ENCODE data around the gene NRDC. TPM values are rescaled to one million over a fixed set of nuclear protein-coding genes. Genes with fewer than 3 reads are reported as not detected.
A peak's percentile ranks its signal among the peaks of the same experiment; 100 is the strongest.

NRDC gene
- polyA plus RNA-seq, 3 donors: 66.8 to 92.0 (median 74.3) TPM

GRCh38 chr1:51789342-51789741, 89.2 kb downstream of the NRDC start:
- Histone ChIP-seq H3K36me3 (replicated peaks in 1 of 2; ENCODE audit: control insufficient read depth in 1 of 2, insufficient read depth in 2 of 2, low read length in 2 of 2) (peaks cover 99 to 100% of the 10 kb centered on the region in 2 donors), H3K9ac (ENCODE audit: insufficient read depth, low read length, poor library complexity, severe bottlenecking) (no peak overlapping the region), H3K4me3 (replicated peaks in 1 of 3; ENCODE audit: low read depth in 2 of 3, low read length in 3 of 3) (no peak overlapping the region), H3K9me3 (replicated peaks in 1 of 2; ENCODE audit: control insufficient read depth in 1 of 2, insufficient read depth in 1 of 2, low read length in 2 of 2) (no peaks in the 10 kb centered on the region), H2AFZ (ENCODE audit: insufficient read depth, low read depth, low read length, poor library complexity, severe bottlenecking) (no peak overlapping the region), H3K27me3 (ENCODE audit: control insufficient read depth in 2 of 2, insufficient read depth in 2 of 2, low read length in 2 of 2) (no peaks in the 10 kb centered on the region), H3K79me2 (ENCODE audit: insufficient read depth, low read length) (no peaks in the 10 kb centered on the region), H3K27ac (ENCODE audit: low read depth in 1 of 2, low read length in 2 of 2) (peak overlapping the region in 1 of 2 donors; percentile 6), H4K20me1 (ENCODE audit: insufficient read depth, low read length) (peaks cover 14% of the 10 kb centered on the region), H3K4me2 (replicated peaks; ENCODE audit: extremely low read depth, low read length, poor library complexity, severe bottlenecking) (no peak overlapping the region), H3K4me1 (ENCODE audit: control insufficient read depth in 1 of 2, insufficient read depth in 2 of 2, low read length in 2 of 2) (no peaks in the 10 kb centered on the region)
- intact Hi-C loops (cut with micrococcal nuclease): no loop called here
- Mint-ChIP-seq H3K36me3 (peaks cover 96 to 99% of the 10 kb centered on the region in 2 donors), H3K4me3 (no peak overlapping the region), H3K4me1 (no peaks in the 10 kb centered on the region), H3K27me3 (ENCODE audit: low read depth in 3 of 3) (peaks cover 0 to 2% (median 0%) of the 10 kb centered on the region in 3 donors), H3K27ac (peak overlapping the region in 1 of 7 donors; percentile 54), H3K9me3 (no peaks in the 10 kb centered on the region)
- no CpG with 5 or more reads among the region's 1 CpG for WGBS (ENCODE audit: insufficient coverage)
- DNase-seq: no peak
- no peak for TF ChIP-seq CTCF (IDR thresholded peaks at IDR 0.05)

GRCh38 chr1:51788938-51789337, 89.6 kb downstream of the NRDC start:
- no peak for DNase-seq
- Histone ChIP-seq H3K4me2 (replicated peaks; ENCODE audit: extremely low read depth, low read length, poor library complexity, severe bottlenecking) (no peak overlapping the region), H4K20me1 (ENCODE audit: insufficient read depth, low read length) (peaks cover 14% of the 10 kb centered on the region), H3K4me3 (replicated peaks in 1 of 3; ENCODE audit: low read depth in 2 of 3, low read length in 3 of 3) (no peak overlapping the region), H3K4me1 (ENCODE audit: control insufficient read depth in 1 of 2, insufficient read depth in 2 of 2, low read length in 2 of 2) (no peaks in the 10 kb centered on the region), H3K27ac (ENCODE audit: low read depth in 1 of 2, low read length in 2 of 2) (no peak overlapping the region), H3K9me3 (replicated peaks in 1 of 2; ENCODE audit: control insufficient read depth in 1 of 2, insufficient read depth in 1 of 2, low read length in 2 of 2) (no peaks in the 10 kb centered on the region), H3K9ac (ENCODE audit: insufficient read depth, low read length, poor library complexity, severe bottlenecking) (no peak overlapping the region), H3K36me3 (replicated peaks in 1 of 2; ENCODE audit: control insufficient read depth in 1 of 2, insufficient read depth in 2 of 2, low read length in 2 of 2) (peaks cover 99 to 100% of the 10 kb centered on the region in 2 donors), H3K27me3 (ENCODE audit: control insufficient read depth in 2 of 2, insufficient read depth in 2 of 2, low read length in 2 of 2) (no peaks in the 10 kb centered on the region), H2AFZ (ENCODE audit: insufficient read depth, low read depth, low read length, poor library complexity, severe bottlenecking) (no peak overlapping the region), H3K79me2 (ENCODE audit: insufficient read depth, low read length) (no peaks in the 10 kb centered on the region)
- peaks cover 96 to 99% of the 10 kb centered on the region in 2 donors for H3K36me3 Mint-ChIP-seq
- peak overlapping the region in 1 of 7 donors; percentile 54 for H3K27ac Mint-ChIP-seq
- H3K4me1 Mint-ChIP-seq: no peaks in the 10 kb centered on the region
- no peaks in the 10 kb centered on the region for H3K9me3 Mint-ChIP-seq
- peaks cover 0 to 2% (median 0%) of the 10 kb centered on the region in 3 donors for H3K27me3 Mint-ChIP-seq (ENCODE audit: low read depth in 3 of 3)
- no peak overlapping the region for H3K4me3 Mint-ChIP-seq
- 100% methylated on average over 1 of the region's 2 CpGs for WGBS (ENCODE audit: insufficient coverage)
- no peak for TF ChIP-seq CTCF (IDR thresholded peaks at IDR 0.05)
- intact Hi-C loops (cut with micrococcal nuclease): no loop called here
